ENCODE data around the gene PHF12. TPM values are rescaled to one million over a fixed set of nuclear protein-coding genes. Genes with fewer than 3 reads are reported as not detected.
A peak's percentile ranks its signal among the peaks of the same experiment; 100 is the strongest.

Gene PHF12
- total and polyA plus RNA-seq, 2 of the 13 experiments (the other 11 are each of a cell fraction or from before 2014, with no cell fraction given) = 9.8 to 17.1 TPM

- Histone ChIP-seq H3K9me3 (ENCODE audit: low read length) (no peaks in the 10 kb centered on the region), H3K9ac (ENCODE audit: insufficient read depth, low read depth, low read length) (peak overlapping the region; percentile 18; the same call in 1 of the 2 replicates), H4K20me1 (ENCODE audit: insufficient read depth, low read length) (peaks cover 25% of the 10 kb centered on the region), H3K4me2 (ENCODE audit: low read depth, low read length) (peak overlapping the region; percentile 64), H3K27ac (ENCODE audit: extremely low read length, insufficient read depth, low read length) (peak overlapping the region; percentile 55), H3K27me3 (ENCODE audit: control insufficient read depth in 1 of 2, insufficient read depth in 2 of 2, low read length in 2 of 2) (no peaks in the 10 kb centered on the region), H3K79me2 (ENCODE audit: insufficient read depth, low read length) (peaks cover 97% of the 10 kb centered on the region), H3K4me3 (replicated peaks in 1 of 3; ENCODE audit: insufficient read depth in 1 of 3, low read depth in 2 of 3, low read length in 3 of 3) (peak overlapping the region in 1 of 3 experiments; percentile 5; a peak in 1 of 6 replicates), H2AFZ (ENCODE audit: low read length) (no peak overlapping the region), H3K4me1 (ENCODE audit: insufficient read depth, low read length) (peaks cover 54% of the 10 kb centered on the region), H3K36me3 (replicated peaks in 1 of 2; ENCODE audit: control insufficient read depth in 1 of 2, insufficient read depth in 2 of 2, low read length in 2 of 2) (peaks cover 0 to 2% of the 10 kb centered on the region in 2 experiments; a peak in 3 of 5 replicates)
- DNase-seq (ENCODE audit: low spot score) (peak; percentile 85), ATAC-seq (peak; percentile 85), FAIRE-seq (peak; percentile 78)
- POLR2A ChIA-PET = interaction anchor here (0.6 to 4.6 kb wide), 6 partner anchors 13 to 210 kb away, joined by 3 to 57 read pairs (median 4); partner anchors contain the start of genes PHF12 and TRAF4
- in situ Hi-C loops (cut with HindIII; ENCODE audit: extremely low pct_ligation_motif_present, low pct_unique_long_range_greater_than_20kb) = no loop called here
- WGBS (ENCODE audit: low lambda C conversion rate) = 14% methylated on average over 5 of the region's 5 CpGs
- intact Hi-C loops (cut with micrococcal nuclease; ENCODE audit: unreplicated experiment) = no loop called here
- CTCF ChIA-PET (ENCODE audit: low intra/inter-chr PET ratio, low total read pairs) = no interaction called here
- BruUV-seq (replicated peaks) = no TSS peak
- TF ChIP-seq PATZ1 (CRISPR knock-in tag; IDR thresholded peaks at IDR 0.05) (peak; percentile 63), ZNF780A (CRISPR knock-in tag; IDR thresholded peaks at IDR 0.05) (0 out of 2 replicates have a peak, but pooled peaks have one; percentile 22), GATAD2A (CRISPR knock-in tag; IDR thresholded peaks at IDR 0.05) (peak; percentile 91), HNF4A (CRISPR knock-in tag; IDR thresholded peaks at IDR 0.05) (no peak), HOMEZ (CRISPR knock-in tag; IDR thresholded peaks at IDR 0.05; ENCODE audit: low read depth) (0 out of 2 replicates have a peak, but pooled peaks have one; percentile 15), KAT8 (CRISPR knock-in tag; IDR thresholded peaks at IDR 0.05) (peak; percentile 49; the same call in 1 of the 2 replicates), FOXA1 (IDR thresholded peaks at IDR 0.05) (no peak), FOXA1 (CRISPR knock-in tag; IDR thresholded peaks at IDR 0.05) (0 out of 2 replicates have a peak, but pooled peaks have one; percentile 20), SRF (IDR thresholded peaks at IDR 0.05; ENCODE audit: low read depth, low read length) (0 out of 2 replicates have a peak, but pooled peaks have one; percentile 2), YEATS4 (CRISPR knock-in tag; IDR thresholded peaks at IDR 0.05; ENCODE audit: borderline replicate concordance) (0 out of 2 replicates have a peak, but pooled peaks have one; percentile 30), ATF7 (IDR thresholded peaks at IDR 0.05) (peak; percentile 35; the same call in 1 of the 2 replicates), ATF7 (CRISPR knock-in tag; IDR thresholded peaks at IDR 0.05) (no peak), MAFK (conservative IDR thresholded peaks at IDR 0.05 in 1 of 2, IDR thresholded peaks at IDR 0.05 in 1 of 2; ENCODE audit: low read length in 2 of 2) (peak; percentile 41 to 75; a peak in 3 of 4 replicates), ARID4A (CRISPR knock-in tag; IDR thresholded peaks at IDR 0.05; ENCODE audit: borderline replicate concordance) (peak; percentile 32; the same call in 1 of the 2 replicates), EP300 (IDR thresholded peaks at IDR 0.05; ENCODE audit: low read depth in 2 of 2, low read length in 2 of 2) (peak in 1 of 2 experiments; percentile 60; a peak in 1 of 4 replicates), EP300 (CRISPR knock-in tag; IDR thresholded peaks at IDR 0.05; ENCODE audit: borderline replicate concordance) (peak; percentile 27; the same call in 1 of the 2 replicates), RXRB (CRISPR knock-in tag; IDR thresholded peaks at IDR 0.05; ENCODE audit: borderline replicate concordance) (peak; percentile 45; the same call in 1 of the 2 replicates)
Observed at GRCh38 chr17:28937044-28937729, 14.1 kb downstream of the PHF12 start.
